Amygdala (tissue), 56 donors: ENCODE measurements around the gene WNT9A.
A peak's percentile ranks its signal among the peaks of the same experiment; 100 is the strongest.
"Not testable (repeated sequence)": the region's sequence is repeated elsewhere in the genome, so short reads cannot be mapped to it uniquely, and the experiment has no call there.

ENCODE experiments used
- DNase-seq, 56 donors: peaks; one replicate each; lab custom pipeline; 2025; lab: John Stamatoyannopoulos, UW

Gene WNT9A

GRCh38 chr1:227889863-227890405 lies 57.8 kb downstream of the WNT9A start:
- no peak for DNase-seq

GRCh38 chr1:227889047-227889862 lies 58.5 kb downstream of the WNT9A start:
- no peak for DNase-seq

DNA sequence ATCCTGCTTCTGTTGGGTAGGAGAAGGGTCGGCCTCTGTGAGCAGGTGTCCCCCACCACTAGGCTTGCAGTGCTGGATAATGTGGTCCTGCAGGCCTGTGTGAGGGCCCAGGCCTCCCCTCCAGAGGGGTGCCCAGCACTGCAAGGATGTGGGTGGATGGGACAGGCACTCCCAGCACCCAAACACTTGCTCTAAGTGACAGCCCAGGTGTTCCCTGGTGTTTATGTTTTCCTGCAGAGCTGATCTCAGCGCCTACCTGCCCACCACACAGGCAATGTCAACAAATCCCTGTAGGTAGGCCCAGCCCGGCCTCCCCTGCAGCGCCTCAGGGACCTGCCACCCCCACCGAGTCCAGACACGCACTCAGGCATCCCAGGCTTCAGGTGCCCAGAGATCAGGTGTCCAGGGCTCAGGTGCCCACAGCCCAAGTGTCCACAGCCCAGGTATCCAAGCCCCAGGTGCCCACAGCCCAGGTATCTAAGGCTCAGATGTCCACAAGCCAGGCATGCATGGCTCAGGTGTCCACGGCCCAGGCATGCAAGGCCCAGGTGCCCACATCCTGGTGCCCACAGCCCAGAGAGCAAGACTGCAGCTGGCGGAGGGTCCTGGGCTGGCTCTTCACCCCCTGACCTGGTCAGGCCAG lies 59.2 kb downstream of the WNT9A start:
- no peak for DNase-seq

- DNase-seq, result peak in 5 of 56 donors; percentile 25 to 58 (median 28)
Measured at GRCh38 chr1:227887697-227888403, 59.9 kb downstream of the WNT9A start.

- no peak for DNase-seq
Measured at GRCh38 chr1:227886993-227887696, 60.6 kb downstream of the WNT9A start.

GRCh38 chr1:227886503-227886961 lies 61.2 kb downstream of the WNT9A start:
- no peak for DNase-seq

- DNase-seq, result no peak
Measured at GRCh38 chr1:227885648-227886502, 61.9 kb downstream of the WNT9A start.

GRCh38 chr1:227885135-227885647 lies 62.5 kb downstream of the WNT9A start:
- no peak for DNase-seq

GRCh38 chr1:227884370-227885134 lies 63.2 kb downstream of the WNT9A start:
- no peak for DNase-seq

GRCh38 chr1:227883641-227884301 lies 64.0 kb downstream of the WNT9A start:
- no peak for DNase-seq

DNA sequence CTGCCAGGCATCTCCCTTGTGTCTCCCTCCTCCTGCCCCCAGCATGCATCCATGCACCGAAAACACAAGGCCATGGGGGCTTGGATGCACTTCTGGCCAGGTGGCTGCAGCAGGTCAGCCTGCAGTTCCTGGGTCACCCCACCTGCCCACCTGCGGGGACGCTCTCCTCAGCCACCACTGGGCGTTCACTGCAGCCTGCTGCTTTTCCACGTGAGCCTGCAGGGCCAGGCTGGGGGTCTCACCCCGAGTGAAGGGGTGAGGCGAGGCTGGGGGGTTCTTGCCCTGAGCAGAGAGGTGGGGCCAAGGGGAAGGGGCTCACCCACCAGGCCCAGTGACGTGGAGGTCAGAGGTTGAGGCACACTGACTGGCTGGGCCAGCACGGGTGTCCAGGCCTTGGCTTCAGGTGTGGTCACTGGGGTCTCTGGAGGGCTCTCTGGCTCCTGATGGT lies 64.6 kb downstream of the WNT9A start:
- DNase-seq, result no peak

- no peak for DNase-seq
Measured at GRCh38 chr1:227880342-227880924, 67.3 kb downstream of the WNT9A start.

- DNase-seq, result not testable (repeated sequence)
Measured at GRCh38 chr1:227877810-227878209, 69.9 kb downstream of the WNT9A start.

GRCh38 chr1:227871892-227872291 lies 75.8 kb downstream of the WNT9A start:
- DNase-seq, result not testable (repeated sequence)

GRCh38 chr1:227870366-227870765 lies 77.4 kb downstream of the WNT9A start:
- no peak for DNase-seq

DNA sequence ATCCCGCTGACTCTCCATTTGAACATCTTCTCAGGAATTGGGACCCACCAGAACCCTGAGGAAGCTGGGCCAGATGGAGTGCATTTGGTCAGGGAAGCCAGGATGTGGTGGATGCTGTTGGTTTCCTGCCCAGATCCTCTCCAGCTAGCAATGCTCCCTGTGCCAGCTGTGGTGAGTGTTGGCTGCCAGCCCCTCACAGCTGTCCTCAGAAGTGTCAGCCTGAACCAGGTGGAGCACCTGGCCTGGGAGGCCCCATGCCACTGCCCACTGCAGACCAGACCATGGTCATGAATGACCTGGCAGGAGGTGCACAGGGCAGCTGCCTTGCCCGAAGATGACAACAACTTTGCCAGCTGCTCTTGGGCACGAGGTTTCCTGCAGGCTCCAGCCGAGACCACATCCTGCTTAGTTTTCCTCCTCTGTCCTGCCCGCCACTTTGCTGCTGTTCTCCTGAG lies 77.9 kb downstream of the WNT9A start:
- no peak for DNase-seq

DNA sequence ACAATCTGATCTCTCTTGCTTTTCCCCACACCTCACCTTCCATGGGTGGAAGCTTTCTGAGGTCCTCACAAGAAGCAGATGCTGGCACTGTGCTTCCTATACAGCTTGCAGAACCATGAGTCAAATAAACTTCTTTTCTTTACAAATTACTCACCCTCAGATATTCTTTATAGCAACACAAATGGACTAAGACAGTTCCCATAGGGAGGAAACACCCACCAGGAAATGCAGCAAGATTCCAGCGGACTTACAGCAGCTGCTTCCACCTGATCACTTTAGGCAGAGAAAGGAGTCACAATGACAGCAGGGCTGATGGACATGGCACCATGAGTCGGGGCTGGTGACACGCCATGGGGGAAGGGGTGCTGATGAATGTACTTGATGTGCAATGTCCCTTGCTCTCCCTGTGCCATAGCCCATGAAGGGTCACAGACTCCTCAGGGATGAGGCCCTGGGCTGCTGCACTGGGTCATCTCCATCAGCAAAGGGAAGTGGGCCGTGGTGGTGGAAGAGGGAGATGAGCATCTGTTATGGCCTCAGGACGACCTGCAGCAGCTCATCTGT lies 78.4 kb downstream of the WNT9A start:
- DNase-seq, result no peak
